HG03575 (cell line): ENCODE results near the gene KCNA2.

Experiments used
- ATAC-seq: cut with Tn5 transposase; IDR thresholded peaks from one replicate; pipeline ENCODE4 v1.9.1; 2021; ENCODE audit not compliant: unreplicated experiment, insufficient number of reproducible peaks, low FRiP score; ENCODE audit errors: extremely low read depth

The KCNA2 gene

GRCh38 chr1:110607536-110608230, 1.5 kb upstream of the KCNA2 start:
- ATAC-seq = no peak

GRCh38 chr1:110606657-110607535, 738 bp upstream of the KCNA2 start:
- ATAC-seq = no peak

- no peak for ATAC-seq
These were observed 712 bp downstream of the KCNA2 start for GRCh38 chr1:110605446-110605845.

DNA sequence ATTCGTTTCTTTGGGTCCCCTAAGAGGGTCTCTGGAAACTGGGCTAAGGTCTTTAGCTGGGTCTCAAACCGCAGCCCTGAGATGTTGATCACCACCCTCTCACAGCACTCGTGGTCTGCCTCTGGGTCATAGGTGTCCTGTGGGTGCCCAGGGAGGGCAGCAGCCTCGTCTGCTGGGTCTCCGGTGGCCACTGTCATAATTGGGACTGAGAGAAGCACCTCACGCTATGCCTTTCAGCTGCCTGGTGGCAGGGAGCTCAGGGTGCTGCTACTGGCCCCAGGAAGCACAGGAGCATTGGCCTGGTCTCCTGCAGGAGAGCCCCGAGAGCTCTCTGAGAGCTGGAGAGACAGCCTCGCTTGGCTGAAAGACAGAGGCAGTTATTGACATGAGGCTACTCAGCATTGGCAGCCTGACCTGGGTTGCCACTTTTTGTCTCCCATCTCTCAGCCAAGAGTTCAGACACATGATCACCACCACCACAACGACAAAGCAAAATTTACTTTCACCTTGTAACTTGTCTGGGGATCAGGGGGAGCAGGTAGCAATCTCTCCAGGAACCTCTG, 1.5 kb downstream of the KCNA2 start:
- ATAC-seq = no peak

- no peak for ATAC-seq
These were observed 3.1 kb downstream of the KCNA2 start for GRCh38 chr1:110603058-110603457.

- ATAC-seq = no peak
These were observed 3.7 kb downstream of the KCNA2 start for GRCh38 chr1:110602466-110602865.

GRCh38 chr1:110601332-110601731, 4.8 kb downstream of the KCNA2 start:
- no peak for ATAC-seq

DNA sequence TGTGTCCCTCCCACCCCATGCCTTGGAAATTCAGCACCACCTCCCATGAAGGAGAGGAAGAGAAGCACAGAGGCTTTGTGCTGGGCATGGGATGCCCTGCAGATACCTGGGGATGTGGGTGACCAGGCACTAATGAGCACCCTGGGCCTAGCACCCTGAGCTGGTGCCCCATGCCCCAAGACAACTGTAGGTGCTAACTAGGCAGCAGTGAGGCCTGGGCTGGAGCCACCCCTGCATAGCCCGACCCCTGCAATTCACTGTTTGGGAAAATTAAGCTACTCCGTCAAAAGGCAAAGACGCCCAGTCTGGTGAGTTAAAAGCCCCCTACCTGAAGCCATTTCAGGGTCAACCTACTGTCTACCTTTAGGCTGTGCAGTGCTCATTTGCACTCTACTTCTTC, 5.4 kb downstream of the KCNA2 start:
- ATAC-seq = no peak

DNA sequence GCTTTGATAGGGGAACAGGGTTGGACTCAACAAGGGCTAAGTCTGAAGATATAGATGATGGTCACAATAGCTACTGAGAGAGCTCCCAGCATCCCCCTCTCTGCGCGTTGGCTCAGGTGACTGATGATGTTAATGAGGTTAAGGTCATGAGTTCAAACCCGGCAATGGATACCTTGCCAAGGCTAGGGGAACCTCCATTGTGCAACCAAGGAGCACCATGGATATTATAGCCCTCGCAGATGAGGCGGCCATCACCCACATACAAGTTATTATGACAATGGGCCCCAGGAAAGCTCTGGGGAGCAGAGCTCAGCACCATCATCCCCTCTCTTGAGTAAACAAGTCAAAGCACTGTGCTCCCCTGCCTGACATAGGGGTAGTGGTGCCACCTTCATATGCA, 8.2 kb downstream of the KCNA2 start:
- ATAC-seq = no peak

DNA sequence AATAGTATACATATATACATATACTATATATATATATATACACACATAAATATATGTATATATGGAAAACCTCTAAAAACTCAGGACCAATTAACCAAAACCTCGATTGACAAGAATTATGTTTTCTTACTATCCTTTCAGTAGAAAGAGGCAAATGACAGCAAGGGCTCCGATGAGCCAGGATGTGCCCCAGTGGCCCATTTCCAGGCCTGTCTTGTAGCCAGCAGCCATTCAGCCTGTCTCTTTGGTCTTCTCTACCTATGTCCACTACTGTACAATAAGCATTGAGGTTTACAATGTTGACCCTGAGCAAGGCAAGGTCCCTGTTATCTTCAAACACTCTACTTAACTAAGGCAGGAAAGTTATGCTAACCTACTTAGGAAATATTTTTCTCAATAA, 9.8 kb downstream of the KCNA2 start:
- ATAC-seq = no peak

- no peak for ATAC-seq
These were observed 10.8 kb downstream of the KCNA2 start for GRCh38 chr1:110595353-110595710.

DNA sequence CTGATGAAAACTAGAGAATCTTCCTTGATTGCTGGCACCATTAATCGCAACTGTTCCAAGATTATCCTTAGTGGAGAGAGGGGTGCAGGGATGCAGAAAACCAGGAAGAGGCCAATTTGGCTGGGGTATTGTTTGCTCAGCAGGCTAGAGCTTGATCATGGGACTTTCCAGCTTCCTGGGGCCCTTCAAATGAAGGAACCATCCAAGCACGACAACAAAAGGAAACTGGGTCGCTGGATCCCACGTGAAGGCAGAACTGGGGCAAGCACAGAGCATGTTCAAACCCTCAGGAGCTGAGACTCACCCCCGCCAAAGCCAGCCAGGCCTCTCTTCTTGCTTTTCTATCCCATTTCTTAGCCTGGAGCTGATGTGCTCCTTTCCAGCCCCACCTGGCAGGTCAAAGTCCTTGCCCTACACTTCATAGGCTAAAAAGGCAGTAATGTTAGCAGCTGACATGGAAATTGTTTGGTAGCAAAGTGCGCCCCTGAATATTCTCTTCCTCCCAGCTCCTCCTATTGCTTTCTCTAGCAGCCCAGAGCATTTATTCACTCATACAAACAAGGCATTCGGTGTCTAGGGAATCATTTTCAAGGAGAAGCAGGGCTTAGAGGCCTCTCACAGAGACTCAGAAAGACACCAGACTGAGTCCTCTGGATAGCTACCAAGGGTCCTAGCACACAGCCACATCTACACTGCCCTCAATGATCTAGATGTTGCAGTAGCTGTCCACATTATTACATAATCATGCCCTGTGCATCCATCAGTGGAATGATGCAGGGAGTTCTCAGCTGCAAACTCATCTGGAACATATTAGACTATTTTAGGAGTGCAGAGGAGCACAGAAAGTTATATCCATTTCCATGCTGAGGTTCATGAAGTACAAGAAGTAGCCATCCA, 11.5 kb downstream of the KCNA2 start:
- no peak for ATAC-seq

DNA sequence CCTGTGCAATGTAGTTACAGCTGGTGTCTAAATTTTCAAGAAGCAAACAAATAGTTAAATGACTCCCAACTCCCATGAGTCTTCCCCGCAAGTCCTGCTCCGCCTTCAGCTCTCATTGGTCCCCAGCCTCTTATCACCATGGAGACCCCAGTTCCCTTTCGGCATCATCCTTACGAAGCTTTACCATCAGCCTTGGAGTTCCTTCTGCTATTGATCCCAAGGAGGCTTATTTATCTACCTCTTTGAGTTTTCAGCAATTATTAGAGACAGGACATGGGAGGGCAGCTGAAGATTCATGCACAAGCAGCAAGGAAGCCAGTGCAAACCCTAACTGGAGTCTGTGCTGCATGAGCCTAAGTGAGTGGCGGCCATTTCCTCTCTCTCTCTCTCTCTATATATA, 12.3 kb downstream of the KCNA2 start:
- ATAC-seq = no peak

DNA sequence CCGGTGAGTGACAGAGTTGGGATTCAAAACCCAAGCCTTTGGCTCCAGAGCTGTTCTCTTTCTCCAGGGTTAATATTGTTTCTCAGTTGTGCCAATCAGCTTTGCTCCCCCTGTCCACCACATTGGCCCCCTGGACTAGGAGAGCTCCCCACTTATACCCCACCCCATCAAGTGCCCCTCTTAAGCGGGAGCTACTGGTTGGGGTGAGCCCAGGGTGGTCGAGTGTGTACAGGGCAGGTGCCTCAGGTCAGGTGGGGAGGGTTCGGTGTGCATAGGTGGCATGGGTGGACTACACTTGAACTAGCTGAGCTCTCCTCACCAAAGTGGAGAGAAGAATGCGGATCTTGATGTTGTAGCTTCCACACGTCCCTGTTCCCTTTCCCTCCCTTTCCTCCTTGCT, 14.2 kb downstream of the KCNA2 start:
- no peak for ATAC-seq

DNA sequence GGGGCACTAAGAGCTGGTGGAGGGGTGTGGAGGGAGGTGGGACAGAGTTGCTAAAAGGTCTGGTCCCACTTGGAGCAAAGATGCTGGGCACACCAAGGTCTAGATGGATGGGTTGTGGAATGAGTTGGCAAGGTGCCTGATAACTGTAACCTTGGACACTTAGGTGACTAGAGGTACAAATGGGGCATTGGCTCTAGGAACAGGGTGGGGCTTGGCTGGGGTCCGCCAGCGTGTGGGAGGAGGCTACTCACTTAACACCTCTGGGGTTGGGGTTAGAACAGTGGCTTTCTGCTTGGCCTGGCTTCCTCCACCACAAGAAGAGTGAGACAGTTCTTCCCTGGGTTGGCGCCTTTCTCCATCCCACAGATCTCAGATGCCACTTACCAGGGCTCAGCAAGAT, 17.2 kb downstream of the KCNA2 start:
- no peak for ATAC-seq

DNA sequence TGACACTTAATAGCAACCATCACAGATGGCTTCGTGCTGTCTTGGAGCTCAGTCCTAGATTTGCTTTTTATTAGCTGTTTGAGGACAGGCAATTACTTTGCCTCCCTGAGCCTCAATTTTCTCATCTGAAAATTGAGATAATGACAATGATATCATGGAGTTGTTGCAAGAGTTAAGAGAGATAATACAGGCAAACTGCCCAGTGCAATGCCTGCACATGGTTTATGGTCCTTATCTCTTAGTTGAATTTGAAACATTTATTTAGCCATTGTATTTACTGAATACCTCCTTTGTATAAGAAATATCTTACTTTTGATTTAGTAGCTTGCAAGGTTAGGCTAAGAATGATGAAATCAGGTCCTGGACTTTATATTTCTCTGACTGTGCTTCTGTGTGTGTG, 17.7 kb downstream of the KCNA2 start:
- ATAC-seq = no peak

DNA sequence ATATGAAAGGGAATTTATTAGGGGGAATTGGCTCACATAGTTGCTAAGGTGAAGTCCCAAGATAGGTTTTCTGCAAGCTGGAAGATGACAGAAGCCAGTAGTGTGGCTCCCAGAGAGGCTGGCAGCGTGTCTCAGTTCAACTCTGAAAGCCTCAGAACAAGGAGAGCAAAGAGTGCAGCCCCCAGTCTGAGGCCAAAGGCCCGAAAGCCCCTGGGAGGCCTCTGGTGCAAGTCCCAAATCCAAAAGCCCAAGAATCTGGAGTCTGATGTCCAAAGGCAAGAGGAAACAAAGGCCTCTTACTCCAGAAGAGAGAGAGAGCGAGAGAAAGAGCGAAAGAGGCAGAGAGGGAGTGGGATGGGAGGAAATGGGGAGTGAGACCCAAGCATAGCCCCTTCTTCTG, 18.3 kb downstream of the KCNA2 start:
- ATAC-seq = no peak

- no peak for ATAC-seq
These were observed 20.7 kb downstream of the KCNA2 start for GRCh38 chr1:110585481-110585880.

- no peak for ATAC-seq
These were observed 22.1 kb downstream of the KCNA2 start for GRCh38 chr1:110584045-110584444.
